Stimulated activated CD8-positive, alpha-beta memory T cell treated with anti-CD3 and anti-CD28 coated beads, Interleukin-4, amount 100 ng/mL, for 4 hours (primary cell): Measurements from ENCODE around the gene SRXN1.

Experiments used
- DNase-seq, 2 donors: peaks; one replicate each; pipeline ENCODE4 v3.0.0-alpha.2; 2020; ENCODE audit warnings: low read depth in 2 of 2, low spot score in 1 of 2

The SRXN1 gene

GRCh38 chr20:637559-637958 lies 15.4 kb downstream of the SRXN1 start:
- no peak for DNase-seq

- no peak for DNase-seq
Measured at GRCh38 chr20:635893-636338, 17.1 kb downstream of the SRXN1 start.

GRCh38 chr20:635028-635892 lies 17.7 kb downstream of the SRXN1 start:
- DNase-seq: no peak

- no peak for DNase-seq
Measured at GRCh38 chr20:634148-634925, 18.7 kb downstream of the SRXN1 start.

GRCh38 chr20:631101-631500 lies 21.9 kb downstream of the SRXN1 start:
- DNase-seq: no peak

GRCh38 chr20:626579-626978 lies 26.4 kb downstream of the SRXN1 start:
- DNase-seq: no peak

GRCh38 chr20:625360-625932 lies 27.6 kb downstream of the SRXN1 start:
- no peak for DNase-seq

- DNase-seq: no peak
Measured at GRCh38 chr20:623704-624103, 29.3 kb downstream of the SRXN1 start.

- no peak for DNase-seq
Measured at GRCh38 chr20:623021-623420, 30.0 kb downstream of the SRXN1 start.

- no peak for DNase-seq
Measured at GRCh38 chr20:622161-622560, 30.8 kb downstream of the SRXN1 start.

- no peak for DNase-seq
Measured at GRCh38 chr20:621125-621756, 31.8 kb downstream of the SRXN1 start.

- no peak for DNase-seq
Measured at GRCh38 chr20:620246-620645, 32.8 kb downstream of the SRXN1 start.

GRCh38 chr20:618980-619379 lies 34.0 kb downstream of the SRXN1 start:
- no peak for DNase-seq

- no peak for DNase-seq
Measured at GRCh38 chr20:617934-618690, 34.9 kb downstream of the SRXN1 start.

GRCh38 chr20:615514-615913 lies 37.5 kb downstream of the SRXN1 start:
- no peak for DNase-seq

- no peak for DNase-seq
Measured at GRCh38 chr20:611843-612185, 41.2 kb downstream of the SRXN1 start.

GRCh38 chr20:611047-611842 lies 41.8 kb downstream of the SRXN1 start:
- no peak for DNase-seq

- no peak for DNase-seq
Measured at GRCh38 chr20:610130-611046, 42.6 kb downstream of the SRXN1 start, which contains the start of gene TCF15. TSS of gene TCF15 (minus strand) at chr20:610309. CDS start at chr20:610237, 72 bp downstream.
